SK-N-SH (cell line): ENCODE measurements around the gene FABP7. TPM values are rescaled to one million over a fixed set of nuclear protein-coding genes. Genes with fewer than 3 reads are reported as not detected.

Source experiments
- CTCF ChIA-PET: fragments of 300-600, 350-600 bp; formaldehyde crosslinking; extraction: SDS; loops from one replicate; lab custom pipeline; 2021; lab: Yijun Ruan, JAX
- POLR2A ChIA-PET: fragments of 350-600 bp; sonication (Branson Sonifier 250); formaldehyde crosslinking; extraction: SDS; loops from one replicate; lab custom pipeline; 2020; ENCODE audit warnings: antibody characterized with exemption, inconsistent platforms; lab: Yijun Ruan, JAX
- DNase-seq: peaks from one replicate; pipeline ENCODE4 v3.0.0; 2012
- H2AFZ ChIP-seq: fragments of 200-600 bp; sonication (generic); 2 replicates; pipeline ENCODE4 v1.8.1; 2016; ENCODE audit warnings: antibody characterized with exemption, mild to moderate bottlenecking, low read depth
- H3F3A ChIP-seq: fragments of 200-600 bp; sonication (generic); replicated peaks from 2 replicates; pipeline ENCODE3; 2016; ENCODE audit warnings: antibody characterized with exemption, mild to moderate bottlenecking; ENCODE audit not compliant: insufficient read depth
- H3K27ac ChIP-seq, 2 experiments: fragments of 200-500 bp in 1 of 2; fragments of 200-600 bp in 1 of 2; sonication (Bioruptor generic) in 1 of 2; sonication (generic), shearing (Covaris generic) in 1 of 2; 2 replicates each; pipeline versions ENCODE4 v1.5.1 to v1.6.1; 2014 to 2016; ENCODE audit warnings: low read depth in 2 of 2, inconsistent platforms in 1 of 2, low read length in 1 of 2, mild to moderate bottlenecking in 1 of 2, mixed read lengths in 1 of 2
- H3K27me3 ChIP-seq: fragments of 200-600 bp; sonication (generic), shearing (Covaris generic); 2 replicates; pipeline ENCODE4 v1.6.1; 2016; ENCODE audit warnings: mixed run types; ENCODE audit not compliant: insufficient read depth
- H3K36me3 ChIP-seq, 2 experiments: fragments of 200-500 bp in 1 of 2; fragments of 200-600 bp in 1 of 2; sonication (Bioruptor generic) in 1 of 2; sonication (generic) in 1 of 2; replicated peaks in 1 of 2; 2 replicates each; pipeline versions ENCODE3 to v1.5.1; 2014 to 2016; ENCODE audit warnings: low read length in 1 of 2, mild to moderate bottlenecking in 1 of 2; ENCODE audit not compliant: insufficient read depth in 2 of 2, control insufficient read depth in 1 of 2
- H3K4me1 ChIP-seq, 2 experiments: fragments of 200-500 bp in 1 of 2; fragments of 200-600 bp in 1 of 2; sonication (Bioruptor generic) in 1 of 2; sonication (generic), shearing (Covaris generic) in 1 of 2; 2 replicates each; pipeline versions ENCODE4 v1.5.1 to v1.6.1; 2014 to 2016; ENCODE audit warnings: low read depth in 1 of 2, low read length in 1 of 2, mixed run types in 1 of 2; ENCODE audit not compliant: insufficient read depth in 2 of 2, control insufficient read depth in 1 of 2
- H3K4me2 ChIP-seq: fragments of 200-600 bp; sonication (generic), shearing (Covaris generic); 2 replicates; pipeline ENCODE4 v1.6.1; 2017; ENCODE audit warnings: mixed run types
- H3K4me3 ChIP-seq, 2 experiments: fragments of 200-500 bp in 1 of 2; fragments of 200-600 bp in 1 of 2; sonication (Bioruptor generic) in 1 of 2; sonication (generic), shearing (Covaris generic) in 1 of 2; 2 replicates each; pipeline versions ENCODE4 v1.5.1 to v1.8.1; 2014 to 2016; ENCODE audit warnings: low read depth in 2 of 2, inconsistent platforms in 1 of 2, low read length in 1 of 2, mild to moderate bottlenecking in 1 of 2, mixed read lengths in 1 of 2, moderate library complexity in 1 of 2
- H3K79me2 ChIP-seq: fragments of 200-600 bp; sonication (generic); 2 replicates; pipeline ENCODE4 v1.8.1; 2017; ENCODE audit warnings: mild to moderate bottlenecking; ENCODE audit not compliant: insufficient read depth
- H3K9ac ChIP-seq: fragments of 200-600 bp; sonication (generic); 2 replicates; pipeline ENCODE4 v1.6.1; 2017; ENCODE audit warnings: mixed run types
- H3K9me2 ChIP-seq: fragments of 200-600 bp; sonication (generic); 2 replicates; pipeline ENCODE4 v1.6.1; 2017; ENCODE audit warnings: mixed run types
- H3K9me3 ChIP-seq: fragments of 200-600 bp; sonication (generic); 2 replicates; pipeline ENCODE4 v1.6.1; 2017; ENCODE audit warnings: mixed run types, mild to moderate bottlenecking, moderate library complexity
- H4K20me1 ChIP-seq: fragments of 200-600 bp; sonication (generic); 2 replicates; pipeline ENCODE4 v1.6.1; 2017; ENCODE audit warnings: mild to moderate bottlenecking, mixed run types; ENCODE audit not compliant: insufficient read depth
- CHD2 ChIP-seq: fragments of 150-350 bp; IDR thresholded peaks from 2 replicates; pipeline ENCODE4 v1.6.1; 2018; ENCODE audit warnings: low read length; ENCODE audit not compliant: partially characterized antibody
- EP300 ChIP-seq, 2 experiments: IDR thresholded peaks; 2 replicates each; pipeline versions ENCODE4 v1.4.0 to v1.6.1; 2012; ENCODE audit warnings: borderline replicate concordance in 1 of 2, low read depth in 1 of 2, low read length in 1 of 2
- FOSL2 ChIP-seq: IDR thresholded peaks from 2 replicates; pipeline ENCODE4 v1.4.0; 2012; ENCODE audit warnings: low read depth, mild to moderate bottlenecking, moderate library complexity, borderline replicate concordance
- GATA2 ChIP-seq: sonication (generic); formaldehyde crosslinking; IDR thresholded peaks from 2 replicates; pipeline ENCODE4 v1.5.0; 2020; ENCODE audit warnings: mild to moderate bottlenecking, missing genetic modification reagents
- POLR2AphosphoS5 ChIP-seq: IDR thresholded peaks from 2 replicates; pipeline ENCODE4 v1.6.1; 2012; ENCODE audit warnings: low read depth, low read length
- RAD21 ChIP-seq: IDR thresholded peaks from 2 replicates; pipeline ENCODE4 v1.6.1; 2012; ENCODE audit warnings: mild to moderate bottlenecking, low read length
- RCOR1 ChIP-seq: fragments of 150-350 bp; IDR thresholded peaks from 2 replicates; pipeline ENCODE4 v1.6.1; 2017; ENCODE audit warnings: antibody characterized with exemption, low read length
- RXRA ChIP-seq: IDR thresholded peaks from 2 replicates; pipeline ENCODE4 v1.4.0; 2012; ENCODE audit warnings: low read depth, mild to moderate bottlenecking, borderline replicate concordance
- TCF12 ChIP-seq: IDR thresholded peaks from 2 replicates; pipeline ENCODE4 v1.4.0; 2012
- WGBS: methylation state at CpG from one replicate; pipeline ENCODE4 v1.1.6; 2017; ENCODE audit warnings: low lambda C conversion rate; 5-methylcytosine and 5-hydroxymethylcytosine counted together
- polyA plus RNA-seq, 3 experiments: library from polyadenylated mRNA; depleted of rRNA; stranded (reverse); fragments of >200 nt; gene quantifications; 2 replicates each; pipeline ENCODE4 v1.2.3, GENCODE V29; 2012
- TF ChIP-seq, protein P1 (sequence below): IDR thresholded peaks from 2 replicates; pipeline ENCODE4 v1.4.0; 2012; ENCODE audit warnings: low read depth, borderline replicate concordance
- TF ChIP-seq, protein P2 (sequence below): IDR thresholded peaks from 2 replicates; pipeline ENCODE4 v1.4.0; 2012; ENCODE audit warnings: low read depth, borderline replicate concordance
- TF ChIP-seq, protein P3 (sequence below): fragments of 150-350 bp; IDR thresholded peaks from 2 replicates; pipeline ENCODE4 v1.6.1; 2016; ENCODE audit warnings: mild to moderate bottlenecking, low read depth, low read length
- TF ChIP-seq, protein P4 (sequence below): IDR thresholded peaks from 2 replicates; pipeline ENCODE4; 2012

FABP7 gene
- polyA plus RNA-seq, 1 of the 3 experiments (the other 2 are of a cell fraction), result not detected

DNA sequence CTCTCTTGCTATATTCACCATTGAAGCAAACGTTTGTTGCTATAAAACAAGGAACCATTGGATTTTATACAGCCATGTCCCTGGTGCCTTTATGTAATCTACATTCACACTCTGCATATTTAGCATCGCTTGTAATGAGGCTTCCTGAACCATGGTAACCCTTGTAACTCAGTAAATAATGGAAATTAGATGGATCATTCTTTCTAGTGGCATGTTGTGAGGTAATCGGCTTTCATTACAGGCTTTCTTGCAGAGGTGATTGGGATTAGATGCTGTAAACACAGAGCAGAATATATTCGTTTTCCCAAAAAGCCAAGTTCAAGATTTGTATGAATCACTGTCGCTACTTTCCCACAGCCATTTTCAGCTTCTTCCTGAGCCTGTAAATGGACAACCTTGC lies 45.6 kb downstream of the FABP7 start:
- Histone ChIP-seq H3K9me2 (no peaks in the 10 kb centered on the region), H3K4me2 (no peak overlapping the region), H3K79me2 (no peaks in the 10 kb centered on the region), H3K9ac (no peak overlapping the region), H3K4me1 (no peaks in the 10 kb centered on the region), H3F3A (no peaks in the 10 kb centered on the region), H3K9me3 (no peaks in the 10 kb centered on the region), H3K27ac (no peak overlapping the region), H4K20me1 (no peaks in the 10 kb centered on the region), H2AFZ (no peak overlapping the region), H3K4me3 (no peak overlapping the region), H3K27me3 (no peaks in the 10 kb centered on the region; the same call in 1 of the 2 replicates), H3K36me3 (no peaks in the 10 kb centered on the region)
- WGBS, result 28% methylated on average over 5 of the region's 5 CpGs
- CTCF ChIA-PET, result interaction anchor here (1.3 to 1.6 kb wide), 2 partner anchors 44 to 333 kb away, joined by 3 to 4 read pairs; no protein-coding TSS in a partner anchor
- POLR2A ChIA-PET, result no interaction called here
- no peak for DNase-seq
- TF ChIP-seq RCOR1 (no peak), FOSL2 (no peak), EP300 (IDR thresholded peaks at IDR 0.05; ENCODE audit: borderline replicate concordance in 1 of 2, low read depth in 1 of 2, low read length in 1 of 2) (no peak), TCF12 (no peak), CHD2 (no peak), RAD21 (no peak), RXRA (no peak)
- TF ChIP-seq, protein P1, sequence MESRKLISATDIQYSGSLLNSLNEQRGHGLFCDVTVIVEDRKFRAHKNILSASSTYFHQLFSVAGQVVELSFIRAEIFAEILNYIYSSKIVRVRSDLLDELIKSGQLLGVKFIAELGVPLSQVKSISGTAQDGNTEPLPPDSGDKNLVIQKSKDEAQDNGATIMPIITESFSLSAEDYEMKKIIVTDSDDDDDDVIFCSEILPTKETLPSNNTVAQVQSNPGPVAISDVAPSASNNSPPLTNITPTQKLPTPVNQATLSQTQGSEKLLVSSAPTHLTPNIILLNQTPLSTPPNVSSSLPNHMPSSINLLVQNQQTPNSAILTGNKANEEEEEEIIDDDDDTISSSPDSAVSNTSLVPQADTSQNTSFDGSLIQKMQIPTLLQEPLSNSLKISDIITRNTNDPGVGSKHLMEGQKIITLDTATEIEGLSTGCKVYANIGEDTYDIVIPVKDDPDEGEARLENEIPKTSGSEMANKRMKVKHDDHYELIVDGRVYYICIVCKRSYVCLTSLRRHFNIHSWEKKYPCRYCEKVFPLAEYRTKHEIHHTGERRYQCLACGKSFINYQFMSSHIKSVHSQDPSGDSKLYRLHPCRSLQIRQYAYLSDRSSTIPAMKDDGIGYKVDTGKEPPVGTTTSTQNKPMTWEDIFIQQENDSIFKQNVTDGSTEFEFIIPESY, result no peak
- TF ChIP-seq, protein P2, sequence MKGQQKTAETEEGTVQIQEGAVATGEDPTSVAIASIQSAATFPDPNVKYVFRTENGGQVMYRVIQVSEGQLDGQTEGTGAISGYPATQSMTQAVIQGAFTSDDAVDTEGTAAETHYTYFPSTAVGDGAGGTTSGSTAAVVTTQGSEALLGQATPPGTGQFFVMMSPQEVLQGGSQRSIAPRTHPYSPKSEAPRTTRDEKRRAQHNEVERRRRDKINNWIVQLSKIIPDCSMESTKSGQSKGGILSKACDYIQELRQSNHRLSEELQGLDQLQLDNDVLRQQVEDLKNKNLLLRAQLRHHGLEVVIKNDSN, result no peak
- TF ChIP-seq, protein P3, sequence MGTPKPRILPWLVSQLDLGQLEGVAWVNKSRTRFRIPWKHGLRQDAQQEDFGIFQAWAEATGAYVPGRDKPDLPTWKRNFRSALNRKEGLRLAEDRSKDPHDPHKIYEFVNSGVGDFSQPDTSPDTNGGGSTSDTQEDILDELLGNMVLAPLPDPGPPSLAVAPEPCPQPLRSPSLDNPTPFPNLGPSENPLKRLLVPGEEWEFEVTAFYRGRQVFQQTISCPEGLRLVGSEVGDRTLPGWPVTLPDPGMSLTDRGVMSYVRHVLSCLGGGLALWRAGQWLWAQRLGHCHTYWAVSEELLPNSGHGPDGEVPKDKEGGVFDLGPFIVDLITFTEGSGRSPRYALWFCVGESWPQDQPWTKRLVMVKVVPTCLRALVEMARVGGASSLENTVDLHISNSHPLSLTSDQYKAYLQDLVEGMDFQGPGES, result no peak

DNA sequence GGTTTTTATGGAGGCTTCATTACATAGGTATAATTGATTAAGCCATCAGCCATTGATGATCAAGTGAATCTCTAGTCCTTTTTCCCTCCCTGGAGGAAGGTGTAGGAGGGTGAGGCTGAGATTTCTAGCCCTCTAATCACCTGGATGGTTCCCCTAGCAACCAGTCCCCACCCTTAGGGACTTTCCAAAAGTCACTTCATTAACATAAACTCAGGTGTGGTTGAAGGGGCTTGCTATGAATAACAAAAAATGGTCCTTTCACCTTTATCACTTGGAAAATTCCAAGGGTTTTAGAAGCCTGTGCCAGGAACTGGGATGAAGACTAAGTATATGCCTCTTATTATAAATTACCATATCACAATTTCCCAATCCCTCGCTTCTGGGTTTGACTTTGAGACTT lies 49.9 kb downstream of the FABP7 start:
- CTCF ChIA-PET, result no interaction called here
- H3K9me3 ChIP-seq, result no peaks in the 10 kb centered on the region
- H2AFZ ChIP-seq, result no peak overlapping the region

More for the DNA sequence above, 49.9 kb downstream of the FABP7 start:
- Histone ChIP-seq H3K4me1 (no peaks in the 10 kb centered on the region; a peak in 1 of 4 replicates), H3K9ac (no peak overlapping the region), H3K36me3 (no peaks in the 10 kb centered on the region), H3K9me2 (no peaks in the 10 kb centered on the region), H3F3A (no peaks in the 10 kb centered on the region), H3K4me3 (no peak overlapping the region), H4K20me1 (no peaks in the 10 kb centered on the region), H3K27me3 (peaks cover 5% of the 10 kb centered on the region; the same call in 1 of the 2 replicates), H3K27ac (no peak overlapping the region), H3K79me2 (no peaks in the 10 kb centered on the region), H3K4me2 (no peak overlapping the region)
- no peak for DNase-seq
- TF ChIP-seq POLR2AphosphoS5 (no peak), GATA2 (CRISPR knock-in tag) (no peak)
- TF ChIP-seq, protein P4, sequence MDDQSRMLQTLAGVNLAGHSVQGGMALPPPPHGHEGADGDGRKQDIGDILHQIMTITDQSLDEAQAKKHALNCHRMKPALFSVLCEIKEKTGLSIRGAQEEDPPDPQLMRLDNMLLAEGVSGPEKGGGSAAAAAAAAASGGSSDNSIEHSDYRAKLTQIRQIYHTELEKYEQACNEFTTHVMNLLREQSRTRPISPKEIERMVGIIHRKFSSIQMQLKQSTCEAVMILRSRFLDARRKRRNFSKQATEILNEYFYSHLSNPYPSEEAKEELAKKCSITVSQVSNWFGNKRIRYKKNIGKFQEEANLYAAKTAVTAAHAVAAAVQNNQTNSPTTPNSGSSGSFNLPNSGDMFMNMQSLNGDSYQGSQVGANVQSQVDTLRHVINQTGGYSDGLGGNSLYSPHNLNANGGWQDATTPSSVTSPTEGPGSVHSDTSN, result no peak
- POLR2A ChIA-PET, result no interaction called here
- WGBS, result 0% methylated on average over 1 of the region's 1 CpG
